HG02870 (cell line): ENCODE measurements around the gene TPCN2.
"Not testable (repeated sequence)": the region's sequence is repeated elsewhere in the genome, so short reads cannot be mapped to it uniquely, and the experiment has no call there.

Source experiments
- ATAC-seq: cut with Tn5 transposase; IDR thresholded peaks from one replicate; pipeline ENCODE4 v1.9.1; 2021; ENCODE audit warnings: mild to moderate bottlenecking, moderate library complexity; ENCODE audit not compliant: unreplicated experiment

Gene TPCN2

GRCh38 chr11:69123593-69124545, 75.1 kb downstream of the TPCN2 start:
- no peak for ATAC-seq

- ATAC-seq = no peak
Observed at GRCh38 chr11:69125861-69126260, 77.1 kb downstream of the TPCN2 start.

- ATAC-seq = no peak
Observed at GRCh38 chr11:69126286-69126685, 77.6 kb downstream of the TPCN2 start.

- ATAC-seq = no peak
Observed at GRCh38 chr11:69127081-69127850, 78.5 kb downstream of the TPCN2 start.

GRCh38 chr11:69127884-69128283, 79.2 kb downstream of the TPCN2 start:
- no peak for ATAC-seq

GRCh38 chr11:69129053-69129452, 80.3 kb downstream of the TPCN2 start:
- no peak for ATAC-seq

GRCh38 chr11:69129647-69130046, 80.9 kb downstream of the TPCN2 start:
- no peak for ATAC-seq

- ATAC-seq = no peak
Observed at GRCh38 chr11:69130654-69131053, 81.9 kb downstream of the TPCN2 start.

- no peak for ATAC-seq
Observed at GRCh38 chr11:69131121-69131566, 82.4 kb downstream of the TPCN2 start.

GRCh38 chr11:69131644-69132300, 83.0 kb downstream of the TPCN2 start:
- no peak for ATAC-seq

GRCh38 chr11:69132301-69132670, 83.6 kb downstream of the TPCN2 start:
- ATAC-seq = no peak

- ATAC-seq = no peak
Observed at GRCh38 chr11:69133251-69133650, 84.5 kb downstream of the TPCN2 start.

GRCh38 chr11:69134182-69134581, 85.5 kb downstream of the TPCN2 start:
- ATAC-seq = not testable (repeated sequence)

- no peak for ATAC-seq
Observed at GRCh38 chr11:69134957-69135356, 86.2 kb downstream of the TPCN2 start.

- no peak for ATAC-seq
Observed at GRCh38 chr11:69135420-69136363, 87.0 kb downstream of the TPCN2 start.

- no peak for ATAC-seq
Observed at GRCh38 chr11:69136471-69136870, 87.7 kb downstream of the TPCN2 start.

- no peak for ATAC-seq
Observed at GRCh38 chr11:69137151-69137844, 88.6 kb downstream of the TPCN2 start.

- ATAC-seq = no peak
Observed at GRCh38 chr11:69138265-69138664, 89.5 kb downstream of the TPCN2 start.

- ATAC-seq = not testable (repeated sequence)
Observed at GRCh38 chr11:69140161-69140560, 91.4 kb downstream of the TPCN2 start.

GRCh38 chr11:69140635-69141034, 91.9 kb downstream of the TPCN2 start:
- no peak for ATAC-seq
